Astrocyte of the spinal cord (primary cell): ENCODE data around the gene SLC24A4.

ENCODE experiments used
- DNase-seq: peaks from one replicate; pipeline ENCODE4 v3.0.0; 2011; ENCODE audit warnings: low read depth, low spot score
- H3K4me3 ChIP-seq: 2 replicates; pipeline ENCODE4 v1.5.1; 2011; ENCODE audit warnings: low read depth, mild to moderate bottlenecking, low read length, moderate library complexity
- in situ Hi-C: cut with HindIII; loops from 2 replicates; pipeline ENCODE4 v1.10.0; 2017; ENCODE audit warnings: low sequenced_read_pairs
- TF ChIP-seq, protein P1 (sequence below): IDR thresholded peaks from 2 replicates; pipeline ENCODE4 v1.5.1; 2012; ENCODE audit warnings: low read depth, mild to moderate bottlenecking, low read length, inconsistent platforms

SLC24A4 gene, protein sequence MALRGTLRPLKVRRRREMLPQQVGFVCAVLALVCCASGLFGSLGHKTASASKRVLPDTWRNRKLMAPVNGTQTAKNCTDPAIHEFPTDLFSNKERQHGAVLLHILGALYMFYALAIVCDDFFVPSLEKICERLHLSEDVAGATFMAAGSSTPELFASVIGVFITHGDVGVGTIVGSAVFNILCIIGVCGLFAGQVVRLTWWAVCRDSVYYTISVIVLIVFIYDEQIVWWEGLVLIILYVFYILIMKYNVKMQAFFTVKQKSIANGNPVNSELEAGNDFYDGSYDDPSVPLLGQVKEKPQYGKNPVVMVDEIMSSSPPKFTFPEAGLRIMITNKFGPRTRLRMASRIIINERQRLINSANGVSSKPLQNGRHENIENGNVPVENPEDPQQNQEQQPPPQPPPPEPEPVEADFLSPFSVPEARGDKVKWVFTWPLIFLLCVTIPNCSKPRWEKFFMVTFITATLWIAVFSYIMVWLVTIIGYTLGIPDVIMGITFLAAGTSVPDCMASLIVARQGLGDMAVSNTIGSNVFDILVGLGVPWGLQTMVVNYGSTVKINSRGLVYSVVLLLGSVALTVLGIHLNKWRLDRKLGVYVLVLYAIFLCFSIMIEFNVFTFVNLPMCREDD

DNA sequence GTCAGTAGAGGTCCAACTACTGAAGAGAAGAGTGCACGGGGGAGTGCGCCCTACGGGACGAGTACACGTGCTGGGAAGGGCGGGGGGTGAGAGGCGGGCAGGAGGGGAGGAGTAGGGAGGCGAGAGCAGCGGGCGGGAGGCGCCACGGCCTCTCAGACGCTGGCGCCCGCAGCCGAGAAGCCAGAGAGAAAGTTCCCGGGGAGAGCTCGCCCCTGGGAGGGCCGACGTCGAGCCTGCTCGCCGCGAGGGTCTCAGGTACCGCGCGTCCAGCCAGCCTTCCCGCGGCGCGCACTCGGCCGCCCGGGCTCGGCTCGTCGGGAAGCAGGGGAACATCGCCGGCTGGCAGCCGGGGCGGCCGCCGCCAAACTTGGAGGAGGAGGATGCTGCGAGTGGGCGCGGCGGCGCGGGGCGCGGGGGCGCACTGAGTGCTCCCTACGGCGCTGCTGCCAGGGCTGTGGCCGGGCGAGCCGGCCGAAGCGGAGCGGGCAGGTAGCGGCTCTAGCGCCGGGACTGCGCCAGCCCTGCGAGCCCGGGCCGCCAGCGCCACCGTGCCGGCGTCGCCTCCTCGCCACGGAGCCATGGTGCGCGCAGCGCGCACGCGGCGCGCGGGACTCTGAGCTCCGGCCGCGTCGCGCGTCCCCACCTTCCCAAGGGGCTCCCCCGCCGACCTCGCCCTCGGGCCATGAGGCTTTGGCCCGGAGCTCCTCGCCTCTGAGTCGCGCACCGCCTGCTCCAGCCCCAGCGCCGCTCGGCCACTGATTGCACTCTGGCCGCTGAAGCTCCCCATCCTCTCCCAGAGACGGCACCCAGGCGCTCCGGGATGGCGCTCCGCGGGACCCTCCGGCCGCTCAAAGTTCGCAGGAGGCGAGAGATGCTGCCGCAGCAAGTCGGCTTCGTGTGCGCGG lies at the start of gene SLC24A4:
Gene SLC24A4, plus strand, starts transcription at position 155 of the 905 bp plus-strand sequence. Its CDS starts 666 bp downstream, at position 821.
- H3K4me3 ChIP-seq: no peak within 1 kb of the TSS
- in situ Hi-C loops: no loop called here
- TF ChIP-seq, protein P1, sequence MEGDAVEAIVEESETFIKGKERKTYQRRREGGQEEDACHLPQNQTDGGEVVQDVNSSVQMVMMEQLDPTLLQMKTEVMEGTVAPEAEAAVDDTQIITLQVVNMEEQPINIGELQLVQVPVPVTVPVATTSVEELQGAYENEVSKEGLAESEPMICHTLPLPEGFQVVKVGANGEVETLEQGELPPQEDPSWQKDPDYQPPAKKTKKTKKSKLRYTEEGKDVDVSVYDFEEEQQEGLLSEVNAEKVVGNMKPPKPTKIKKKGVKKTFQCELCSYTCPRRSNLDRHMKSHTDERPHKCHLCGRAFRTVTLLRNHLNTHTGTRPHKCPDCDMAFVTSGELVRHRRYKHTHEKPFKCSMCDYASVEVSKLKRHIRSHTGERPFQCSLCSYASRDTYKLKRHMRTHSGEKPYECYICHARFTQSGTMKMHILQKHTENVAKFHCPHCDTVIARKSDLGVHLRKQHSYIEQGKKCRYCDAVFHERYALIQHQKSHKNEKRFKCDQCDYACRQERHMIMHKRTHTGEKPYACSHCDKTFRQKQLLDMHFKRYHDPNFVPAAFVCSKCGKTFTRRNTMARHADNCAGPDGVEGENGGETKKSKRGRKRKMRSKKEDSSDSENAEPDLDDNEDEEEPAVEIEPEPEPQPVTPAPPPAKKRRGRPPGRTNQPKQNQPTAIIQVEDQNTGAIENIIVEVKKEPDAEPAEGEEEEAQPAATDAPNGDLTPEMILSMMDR: no peak
- DNase-seq: no peak

DNA sequence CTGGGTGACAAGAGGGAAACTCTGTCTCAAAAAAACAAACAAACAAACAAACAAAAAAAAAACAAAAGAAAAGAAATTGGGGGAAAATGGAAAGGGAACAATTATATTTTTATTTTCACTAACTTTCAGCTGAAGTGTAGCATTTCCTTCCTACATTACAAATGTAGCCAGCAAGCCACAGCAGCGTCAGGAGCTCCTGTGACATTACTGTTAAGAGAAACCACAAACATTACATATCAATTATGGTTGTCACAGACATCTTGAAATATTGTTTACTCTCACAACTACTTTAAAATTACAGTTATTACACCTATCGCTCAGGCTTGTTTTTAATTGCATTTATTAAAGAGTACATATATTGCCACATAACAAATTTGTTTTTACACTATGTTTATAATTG lies 49.8 kb upstream of the SLC24A4 start:
- H3K4me3 ChIP-seq: no peak overlapping the region
- in situ Hi-C loops: no loop called here
- TF ChIP-seq, protein P1: no peak
- no peak for DNase-seq

DNA sequence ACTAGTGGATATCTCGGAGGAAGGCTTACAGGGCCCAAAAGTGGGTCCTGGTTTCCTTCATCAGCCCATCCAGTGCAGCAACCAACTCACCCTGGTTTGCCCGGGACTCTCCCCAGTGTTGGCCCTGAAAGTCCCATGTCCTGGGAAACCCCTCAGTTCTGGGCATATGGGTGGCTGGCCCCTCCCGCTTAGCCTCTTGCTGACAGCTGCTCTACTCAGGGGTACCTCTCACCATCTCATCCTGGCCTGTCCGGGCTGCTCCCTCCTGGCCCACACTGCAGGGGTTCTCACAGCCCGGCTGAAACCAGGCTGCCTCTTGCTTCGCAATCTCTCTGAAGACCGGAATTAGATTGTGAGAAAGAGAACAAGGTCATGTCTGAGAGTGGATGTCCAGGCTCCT lies 48.9 kb upstream of the SLC24A4 start:
- in situ Hi-C loops: no loop called here
- TF ChIP-seq, protein P1: no peak

DNA sequence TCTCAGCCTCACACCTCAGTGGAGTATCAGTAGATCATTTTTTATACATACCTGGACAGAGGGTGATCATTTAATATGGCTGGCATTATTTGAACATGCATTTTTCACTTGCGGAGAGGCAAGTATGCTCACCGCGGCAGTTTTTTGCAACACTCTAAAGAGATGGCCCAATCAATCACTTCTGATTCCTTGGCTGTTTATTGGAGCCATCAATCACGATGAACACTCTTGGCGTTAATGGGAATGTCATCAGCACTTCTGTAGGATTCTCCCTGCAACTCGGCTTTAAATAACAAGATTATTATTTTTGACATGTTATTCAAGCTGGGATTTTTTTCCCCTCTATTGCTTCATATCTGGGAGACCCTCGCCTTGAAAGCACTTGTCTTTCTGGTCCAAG lies 46.9 kb upstream of the SLC24A4 start:
- TF ChIP-seq, protein P1: no peak
- in situ Hi-C loops: no loop called here
- no peak for DNase-seq
- no peak overlapping the region for H3K4me3 ChIP-seq

More for the DNA sequence above, 48.9 kb upstream of the SLC24A4 start:
- no peak for DNase-seq
- H3K4me3 ChIP-seq: no peak overlapping the region

DNA sequence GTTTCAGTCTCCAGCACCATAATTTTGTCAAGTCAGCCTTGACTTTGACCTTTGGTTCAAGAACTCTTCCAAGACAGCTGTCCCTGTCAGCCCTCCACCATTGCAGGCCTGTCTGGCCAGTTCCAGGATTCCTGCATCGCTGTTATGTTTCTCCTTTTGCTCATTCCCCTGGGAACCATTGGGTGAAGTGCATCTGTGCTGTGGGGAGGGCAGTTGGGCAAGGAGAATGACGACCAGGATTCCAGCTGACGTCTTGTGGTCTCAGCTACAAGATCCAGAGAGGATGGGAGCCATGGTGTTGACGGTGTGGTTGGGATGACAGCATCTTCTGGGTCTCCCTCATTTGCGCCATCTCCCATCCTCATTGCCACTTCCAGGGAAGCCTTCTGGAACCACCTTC lies 45.9 kb upstream of the SLC24A4 start:
- TF ChIP-seq, protein P1: no peak
- no peak for DNase-seq
- in situ Hi-C loops: no loop called here
- no peak overlapping the region for H3K4me3 ChIP-seq

DNA sequence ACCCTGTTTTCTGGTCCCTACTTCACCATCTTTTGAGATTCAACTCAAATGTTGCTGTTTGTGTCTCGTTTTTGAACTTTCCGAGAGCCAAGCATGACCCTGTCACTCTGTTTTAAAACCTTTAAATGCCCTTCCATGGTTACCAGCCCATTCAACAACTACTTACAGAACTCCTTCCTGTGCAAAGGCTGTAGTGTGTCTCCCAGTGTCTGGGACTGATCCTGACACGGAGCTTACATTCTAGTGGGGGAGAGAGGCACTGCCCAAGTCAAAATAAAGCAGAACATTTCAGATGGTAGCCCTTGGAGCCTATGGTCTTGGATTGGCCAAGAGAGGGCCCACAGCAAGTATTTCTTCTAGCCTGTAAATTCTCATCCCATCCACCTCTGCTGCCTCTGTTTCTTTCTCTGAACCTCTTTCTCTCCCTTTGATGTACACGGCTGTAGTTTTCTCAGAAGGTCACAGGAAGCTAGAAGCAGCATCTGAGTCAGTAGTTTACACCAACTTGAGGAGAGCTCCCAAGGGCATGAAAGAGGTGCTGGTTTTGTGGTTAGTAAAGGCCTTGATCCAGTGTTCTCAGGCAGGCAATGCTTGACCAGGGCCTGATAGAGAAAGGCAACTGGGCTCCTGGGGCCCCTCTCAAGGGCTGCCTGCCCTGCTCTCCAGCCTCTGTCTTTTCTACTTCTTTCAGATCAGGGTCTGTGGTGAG lies 42.3 kb upstream of the SLC24A4 start:
- TF ChIP-seq, protein P1: no peak
- no peak overlapping the region for H3K4me3 ChIP-seq
- in situ Hi-C loops: no loop called here
- no peak for DNase-seq
